AG09309 (cell line): ENCODE data around the gene DUSP28.

Source experiments
- DNase-seq: peaks from one replicate; pipeline ENCODE4 v3.0.0-alpha.2; 2010; ENCODE audit warnings: low read depth
- H3K4me3 ChIP-seq: 2 replicates; pipeline ENCODE4 v1.5.1; 2011; ENCODE audit warnings: mild to moderate bottlenecking, low read depth, low read length, moderate library complexity; ENCODE audit not compliant: control insufficient read depth
- TF ChIP-seq, protein P1 (sequence below): IDR thresholded peaks from 2 replicates; pipeline ENCODE4 v1.5.1; 2011; ENCODE audit warnings: mild to moderate bottlenecking, low read depth, low read length, inconsistent platforms; ENCODE audit not compliant: insufficient read depth, control insufficient read depth; ENCODE audit errors: missing control alignments

DUSP28 gene

DNA sequence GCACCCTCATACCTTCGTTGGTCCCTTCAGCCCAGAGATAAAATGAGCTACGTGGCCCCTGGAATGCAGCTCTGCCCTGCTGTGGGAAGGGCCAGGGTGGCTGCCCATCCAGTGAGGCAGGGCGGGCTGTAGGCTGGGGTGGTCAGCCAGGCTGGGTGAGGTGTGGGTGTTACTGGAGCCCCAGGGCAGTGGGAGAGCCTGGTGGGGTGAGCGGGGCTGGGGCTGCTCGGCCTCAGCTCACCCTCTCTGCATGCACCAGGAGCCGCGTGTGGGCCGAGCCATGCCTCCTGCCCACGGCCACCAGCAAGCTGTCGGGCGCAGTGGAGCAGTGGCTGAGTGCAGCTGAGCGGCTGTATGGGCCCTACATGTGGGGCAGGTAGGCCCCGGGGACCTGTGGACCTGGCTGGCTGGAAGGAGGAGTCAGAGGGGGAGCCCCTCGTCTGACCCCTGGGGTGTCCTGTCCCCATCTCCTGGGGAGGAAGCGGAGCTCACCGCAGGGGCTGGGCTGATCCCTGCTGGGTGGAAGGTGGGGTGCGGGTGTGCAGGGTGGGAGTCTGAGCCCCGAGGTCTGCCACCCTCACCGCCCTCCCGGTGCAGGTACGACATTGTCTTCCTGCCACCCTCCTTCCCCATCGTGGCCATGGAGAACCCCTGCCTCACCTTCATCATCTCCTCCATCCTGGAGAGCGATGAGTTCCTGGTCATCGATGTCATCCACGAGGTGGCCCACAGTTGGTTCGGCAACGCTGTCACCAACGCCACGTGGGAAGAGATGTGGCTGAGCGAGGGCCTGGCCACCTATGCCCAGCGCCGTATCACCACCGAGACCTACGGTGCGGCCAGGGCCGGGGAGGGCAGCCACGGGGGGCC is 13.6 kb downstream of the DUSP28 start:
- no peak overlapping the region for H3K4me3 ChIP-seq
- TF ChIP-seq, protein P1, sequence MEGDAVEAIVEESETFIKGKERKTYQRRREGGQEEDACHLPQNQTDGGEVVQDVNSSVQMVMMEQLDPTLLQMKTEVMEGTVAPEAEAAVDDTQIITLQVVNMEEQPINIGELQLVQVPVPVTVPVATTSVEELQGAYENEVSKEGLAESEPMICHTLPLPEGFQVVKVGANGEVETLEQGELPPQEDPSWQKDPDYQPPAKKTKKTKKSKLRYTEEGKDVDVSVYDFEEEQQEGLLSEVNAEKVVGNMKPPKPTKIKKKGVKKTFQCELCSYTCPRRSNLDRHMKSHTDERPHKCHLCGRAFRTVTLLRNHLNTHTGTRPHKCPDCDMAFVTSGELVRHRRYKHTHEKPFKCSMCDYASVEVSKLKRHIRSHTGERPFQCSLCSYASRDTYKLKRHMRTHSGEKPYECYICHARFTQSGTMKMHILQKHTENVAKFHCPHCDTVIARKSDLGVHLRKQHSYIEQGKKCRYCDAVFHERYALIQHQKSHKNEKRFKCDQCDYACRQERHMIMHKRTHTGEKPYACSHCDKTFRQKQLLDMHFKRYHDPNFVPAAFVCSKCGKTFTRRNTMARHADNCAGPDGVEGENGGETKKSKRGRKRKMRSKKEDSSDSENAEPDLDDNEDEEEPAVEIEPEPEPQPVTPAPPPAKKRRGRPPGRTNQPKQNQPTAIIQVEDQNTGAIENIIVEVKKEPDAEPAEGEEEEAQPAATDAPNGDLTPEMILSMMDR: no peak
- DNase-seq: no peak

DNA sequence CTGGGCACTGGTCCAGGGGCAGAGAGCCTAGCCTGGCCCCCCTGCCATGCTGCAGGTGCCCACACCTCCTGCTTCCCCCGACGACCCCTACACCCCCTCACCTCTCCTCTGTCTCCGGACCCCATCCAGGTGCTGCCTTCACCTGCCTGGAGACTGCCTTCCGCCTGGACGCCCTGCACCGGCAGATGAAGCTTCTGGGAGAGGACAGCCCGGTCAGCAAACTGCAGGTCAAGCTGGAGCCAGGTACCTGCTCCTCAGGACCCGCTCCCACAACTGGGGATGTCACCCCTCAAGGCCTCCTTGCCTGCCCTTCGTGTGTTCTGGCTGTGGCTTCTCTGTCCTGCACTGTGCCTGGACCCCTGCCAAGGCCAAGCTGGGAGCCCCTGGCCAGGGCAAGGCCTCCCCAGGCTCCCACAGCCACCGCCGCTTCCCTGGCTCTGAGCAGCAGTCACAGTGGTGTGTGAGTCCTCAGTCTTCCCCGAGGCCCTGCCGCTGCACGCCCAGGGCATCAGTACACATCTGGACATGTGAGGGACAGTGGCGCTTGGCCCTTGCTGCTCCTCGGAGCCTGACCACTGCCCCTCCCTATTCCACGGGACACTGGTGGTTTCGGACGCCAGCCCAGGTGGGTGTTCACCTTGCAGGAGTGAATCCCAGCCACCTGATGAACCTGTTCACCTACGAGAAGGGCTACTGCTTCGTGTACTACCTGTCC is 14.4 kb downstream of the DUSP28 start:
- no peak overlapping the region for H3K4me3 ChIP-seq
- TF ChIP-seq, protein P1: no peak
- no peak for DNase-seq

DNA sequence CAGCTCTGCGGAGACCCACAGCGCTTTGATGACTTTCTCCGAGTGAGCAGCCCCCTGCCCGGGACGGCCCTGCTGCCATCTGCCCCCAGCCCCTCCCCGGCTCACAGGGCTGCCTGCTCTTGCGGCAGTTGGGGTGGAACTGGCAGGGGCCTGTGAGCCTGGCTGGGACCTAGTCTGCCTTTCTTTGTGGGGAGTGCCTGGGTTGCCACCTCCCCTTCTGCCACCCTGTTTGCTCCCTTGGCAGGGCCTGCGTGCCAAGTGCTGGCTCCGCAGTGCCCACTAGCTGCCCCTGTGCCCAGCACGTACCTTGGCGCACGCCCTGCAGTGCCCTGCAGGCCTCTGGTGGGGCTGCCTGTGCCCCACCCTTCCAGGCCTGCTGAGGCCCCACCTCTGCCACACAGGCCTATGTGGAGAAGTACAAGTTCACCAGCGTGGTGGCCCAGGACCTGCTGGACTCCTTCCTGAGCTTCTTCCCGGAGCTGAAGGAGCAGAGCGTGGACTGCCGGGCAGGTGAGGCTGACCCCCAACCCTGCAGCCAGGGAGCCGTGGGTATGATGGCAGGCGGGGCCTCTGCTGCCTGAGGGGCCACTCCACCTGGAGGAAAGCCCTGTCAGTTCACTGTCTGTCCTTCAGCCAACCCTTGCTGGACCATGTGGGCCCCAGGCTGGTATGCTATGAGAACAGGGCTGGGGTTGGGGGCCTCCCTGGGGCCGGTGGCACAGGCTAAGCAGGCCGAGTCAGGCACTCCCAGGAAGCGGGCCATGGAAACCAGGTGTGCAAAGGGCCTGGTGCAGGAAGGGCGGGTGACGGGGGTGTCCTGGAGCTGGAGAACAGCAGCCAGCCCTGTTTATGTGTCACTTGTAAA is 15.2 kb downstream of the DUSP28 start:
- no peak overlapping the region for H3K4me3 ChIP-seq
- DNase-seq: no peak
- TF ChIP-seq, protein P1: no peak

DNA sequence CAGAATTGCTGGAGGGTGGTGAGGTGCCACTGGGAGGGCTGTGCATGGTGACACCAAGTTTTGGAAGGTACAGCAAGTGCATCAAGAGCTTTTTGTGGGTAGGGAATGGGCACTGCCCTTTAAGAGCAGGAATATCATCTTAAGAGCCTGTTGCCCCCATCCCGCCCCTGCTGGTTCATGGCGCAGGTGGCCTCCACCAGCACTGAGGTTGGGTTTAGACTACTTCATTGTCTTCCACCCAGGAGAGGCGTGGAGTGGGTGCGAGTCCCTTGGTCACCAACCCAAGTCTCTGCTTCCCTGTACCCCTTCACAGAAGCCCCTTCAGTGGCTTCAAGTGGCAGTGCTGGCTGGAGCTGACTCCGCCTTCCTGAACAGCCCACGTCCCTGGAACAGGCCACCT is 15.9 kb downstream of the DUSP28 start:
- DNase-seq: no peak
- H3K4me3 ChIP-seq: no peak overlapping the region
- TF ChIP-seq, protein P1: no peak

DNA sequence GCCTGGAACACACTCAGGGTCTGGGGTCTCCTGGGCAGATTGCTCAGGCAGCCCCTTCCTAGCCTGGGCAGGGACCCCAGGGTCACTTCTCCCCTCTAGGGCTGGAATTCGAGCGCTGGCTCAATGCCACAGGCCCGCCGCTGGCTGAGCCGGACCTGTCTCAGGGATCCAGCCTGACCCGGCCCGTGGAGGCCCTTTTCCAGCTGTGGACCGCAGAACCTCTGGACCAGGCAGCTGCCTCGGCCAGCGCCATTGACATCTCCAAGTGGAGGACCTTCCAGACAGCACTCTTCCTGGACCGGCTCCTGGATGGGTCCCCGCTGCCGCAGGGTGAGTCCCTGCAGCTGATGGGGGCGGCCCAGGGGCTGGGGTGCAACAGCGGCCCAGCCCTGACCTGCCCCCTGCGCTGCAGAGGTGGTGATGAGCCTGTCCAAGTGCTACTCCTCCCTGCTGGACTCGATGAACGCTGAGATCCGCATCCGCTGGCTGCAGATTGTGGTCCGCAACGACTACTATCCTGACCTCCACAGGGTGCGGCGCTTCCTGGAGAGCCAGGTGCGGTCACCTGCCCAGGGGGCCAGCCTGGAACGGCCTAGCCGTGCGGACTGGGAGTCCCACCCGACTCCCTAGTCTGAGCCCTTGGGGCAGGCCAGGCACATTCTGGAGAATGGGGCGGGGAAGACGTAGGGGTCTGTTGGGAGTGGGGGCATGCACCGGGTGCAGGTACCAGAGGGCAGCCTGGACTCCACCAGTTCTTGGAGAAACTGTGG is 16.5 kb downstream of the DUSP28 start:
- no peak for DNase-seq
- H3K4me3 ChIP-seq: no peak overlapping the region
- TF ChIP-seq, protein P1: no peak
